ENCODE measurements around the gene PRPSAP2.

DNA sequence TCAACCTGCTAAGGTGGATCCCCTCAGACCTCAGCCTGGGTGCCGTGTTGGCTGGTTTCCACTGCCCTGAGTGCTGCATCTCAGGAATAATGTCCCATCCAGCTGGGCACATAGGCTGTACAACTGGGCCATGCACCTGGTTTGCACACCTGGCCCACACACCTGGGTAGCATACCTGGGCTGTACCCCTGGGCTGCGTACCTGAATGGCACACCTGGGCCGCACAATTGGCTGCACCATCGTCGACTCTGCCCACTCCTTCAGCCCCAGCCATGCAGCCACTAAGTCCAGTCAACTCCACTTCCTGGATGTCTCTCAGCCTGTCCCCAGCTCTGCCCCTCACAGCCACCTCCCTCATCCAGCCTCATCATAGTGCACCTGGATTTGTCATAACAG lies 101.9 kb downstream of the PRPSAP2 start:
- TF ChIP-seq EZH2 (IDR thresholded peaks at IDR 0.05; ENCODE audit: borderline replicate concordance, insufficient read depth, low read length, poor library complexity, severe bottlenecking) (no peak), POLR2AphosphoS5 (IDR thresholded peaks at IDR 0.05) (no peak), EP300 (conservative IDR thresholded peaks at IDR 0.05; ENCODE audit: poor library complexity, severe bottlenecking) (no peak), SMC3 (conservative IDR thresholded peaks at IDR 0.05; ENCODE audit: poor library complexity) (no peak), MXI1 (conservative IDR thresholded peaks at IDR 0.05; ENCODE audit: poor library complexity, severe bottlenecking) (no peak), TAF1 (IDR thresholded peaks at IDR 0.05; ENCODE audit: low read depth) (no peak)
- TF ChIP-seq, protein P1, sequence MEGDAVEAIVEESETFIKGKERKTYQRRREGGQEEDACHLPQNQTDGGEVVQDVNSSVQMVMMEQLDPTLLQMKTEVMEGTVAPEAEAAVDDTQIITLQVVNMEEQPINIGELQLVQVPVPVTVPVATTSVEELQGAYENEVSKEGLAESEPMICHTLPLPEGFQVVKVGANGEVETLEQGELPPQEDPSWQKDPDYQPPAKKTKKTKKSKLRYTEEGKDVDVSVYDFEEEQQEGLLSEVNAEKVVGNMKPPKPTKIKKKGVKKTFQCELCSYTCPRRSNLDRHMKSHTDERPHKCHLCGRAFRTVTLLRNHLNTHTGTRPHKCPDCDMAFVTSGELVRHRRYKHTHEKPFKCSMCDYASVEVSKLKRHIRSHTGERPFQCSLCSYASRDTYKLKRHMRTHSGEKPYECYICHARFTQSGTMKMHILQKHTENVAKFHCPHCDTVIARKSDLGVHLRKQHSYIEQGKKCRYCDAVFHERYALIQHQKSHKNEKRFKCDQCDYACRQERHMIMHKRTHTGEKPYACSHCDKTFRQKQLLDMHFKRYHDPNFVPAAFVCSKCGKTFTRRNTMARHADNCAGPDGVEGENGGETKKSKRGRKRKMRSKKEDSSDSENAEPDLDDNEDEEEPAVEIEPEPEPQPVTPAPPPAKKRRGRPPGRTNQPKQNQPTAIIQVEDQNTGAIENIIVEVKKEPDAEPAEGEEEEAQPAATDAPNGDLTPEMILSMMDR (IDR thresholded peaks at IDR 0.05; ENCODE audit: poor library complexity, severe bottlenecking), result no peak
- TF ChIP-seq, protein P2, sequence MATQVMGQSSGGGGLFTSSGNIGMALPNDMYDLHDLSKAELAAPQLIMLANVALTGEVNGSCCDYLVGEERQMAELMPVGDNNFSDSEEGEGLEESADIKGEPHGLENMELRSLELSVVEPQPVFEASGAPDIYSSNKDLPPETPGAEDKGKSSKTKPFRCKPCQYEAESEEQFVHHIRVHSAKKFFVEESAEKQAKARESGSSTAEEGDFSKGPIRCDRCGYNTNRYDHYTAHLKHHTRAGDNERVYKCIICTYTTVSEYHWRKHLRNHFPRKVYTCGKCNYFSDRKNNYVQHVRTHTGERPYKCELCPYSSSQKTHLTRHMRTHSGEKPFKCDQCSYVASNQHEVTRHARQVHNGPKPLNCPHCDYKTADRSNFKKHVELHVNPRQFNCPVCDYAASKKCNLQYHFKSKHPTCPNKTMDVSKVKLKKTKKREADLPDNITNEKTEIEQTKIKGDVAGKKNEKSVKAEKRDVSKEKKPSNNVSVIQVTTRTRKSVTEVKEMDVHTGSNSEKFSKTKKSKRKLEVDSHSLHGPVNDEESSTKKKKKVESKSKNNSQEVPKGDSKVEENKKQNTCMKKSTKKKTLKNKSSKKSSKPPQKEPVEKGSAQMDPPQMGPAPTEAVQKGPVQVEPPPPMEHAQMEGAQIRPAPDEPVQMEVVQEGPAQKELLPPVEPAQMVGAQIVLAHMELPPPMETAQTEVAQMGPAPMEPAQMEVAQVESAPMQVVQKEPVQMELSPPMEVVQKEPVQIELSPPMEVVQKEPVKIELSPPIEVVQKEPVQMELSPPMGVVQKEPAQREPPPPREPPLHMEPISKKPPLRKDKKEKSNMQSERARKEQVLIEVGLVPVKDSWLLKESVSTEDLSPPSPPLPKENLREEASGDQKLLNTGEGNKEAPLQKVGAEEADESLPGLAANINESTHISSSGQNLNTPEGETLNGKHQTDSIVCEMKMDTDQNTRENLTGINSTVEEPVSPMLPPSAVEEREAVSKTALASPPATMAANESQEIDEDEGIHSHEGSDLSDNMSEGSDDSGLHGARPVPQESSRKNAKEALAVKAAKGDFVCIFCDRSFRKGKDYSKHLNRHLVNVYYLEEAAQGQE (IDR thresholded peaks at IDR 0.05; ENCODE audit: borderline replicate concordance), result no peak

Measured in neural cell (in vitro differentiated cells).